Liver (tissue), 9 donors: Measurements from ENCODE around the gene CFAP100. TPM values are rescaled to one million over a fixed set of nuclear protein-coding genes. Genes with fewer than 3 reads are reported as not detected.
A peak's percentile ranks its signal among the peaks of the same experiment; 100 is the strongest.

Experiments used
- DNase-seq: peaks from one replicate; pipeline ENCODE4 v3.0.0-alpha.2; 2017; ENCODE audit warnings: low spot score
- H3K27ac ChIP-seq, 2 donors: one replicate each; pipeline ENCODE4 v1.7.0; 2013; ENCODE audit warnings: inconsistent platforms in 2 of 2, low read length in 2 of 2, control low read depth in 1 of 2, low read depth in 1 of 2, mild to moderate bottlenecking in 1 of 2
- H3K27me3 ChIP-seq, 4 donors: one replicate each; pipeline versions ENCODE4 v1.6.1 to v1.7.0; 2013; ENCODE audit warnings: low read length in 3 of 4, inconsistent platforms in 1 of 4, mild to moderate bottlenecking in 1 of 4, moderate library complexity in 1 of 4; ENCODE audit not compliant: control insufficient read depth in 4 of 4, insufficient read depth in 4 of 4
- H3K36me3 ChIP-seq, 4 donors: one replicate each; pipeline versions ENCODE4 v1.6.1 to v1.7.0; 2013; ENCODE audit warnings: low read length in 3 of 4, mild to moderate bottlenecking in 3 of 4, low read depth in 1 of 4, moderate library complexity in 1 of 4; ENCODE audit not compliant: control insufficient read depth in 4 of 4, insufficient read depth in 3 of 4
- H3K4me1 ChIP-seq, 4 donors: one replicate each; pipeline versions ENCODE4 v1.6.1 to v1.7.0; 2013; ENCODE audit warnings: low read length in 3 of 4, mild to moderate bottlenecking in 3 of 4, moderate library complexity in 1 of 4; ENCODE audit not compliant: control insufficient read depth in 4 of 4, insufficient read depth in 4 of 4
- H3K4me3 ChIP-seq, 3 donors: one replicate each; pipeline versions ENCODE4 v1.6.1 to v1.7.0; 2013; ENCODE audit warnings: low read length in 3 of 3, control low read depth in 1 of 3, low read depth in 1 of 3, mild to moderate bottlenecking in 1 of 3
- H3K9ac ChIP-seq, 2 donors: one replicate each; pipeline ENCODE4 v1.7.0; 2013; ENCODE audit warnings: low read length in 2 of 2, mild to moderate bottlenecking in 2 of 2, moderate library complexity in 2 of 2, control low read depth in 1 of 2, low read depth in 1 of 2
- H3K9me3 ChIP-seq, 4 donors: one replicate each; pipeline versions ENCODE4 v1.6.1 to v1.7.0; 2013; ENCODE audit warnings: low read length in 3 of 4; ENCODE audit not compliant: control insufficient read depth in 4 of 4
- EGR1 ChIP-seq, 2 donors: IDR thresholded peaks; 2 replicates each; pipeline ENCODE4 v1.6.1; 2016 to 2018; ENCODE audit warnings: antibody characterized with exemption in 2 of 2, low read depth in 2 of 2
- FOXA1 ChIP-seq: IDR thresholded peaks from 2 replicates; pipeline ENCODE4 v1.6.1; 2016; ENCODE audit warnings: antibody characterized with exemption
- FOXA2 ChIP-seq: IDR thresholded peaks from 2 replicates; pipeline ENCODE4 v1.6.1; 2016; ENCODE audit warnings: antibody characterized with exemption
- GABPA ChIP-seq, 2 donors: IDR thresholded peaks in 1 of 2; conservative IDR thresholded peaks in 1 of 2; 2 replicates each; pipeline ENCODE4 v1.6.1; 2016; ENCODE audit warnings: antibody characterized with exemption in 2 of 2, mild to moderate bottlenecking in 1 of 2, moderate library complexity in 1 of 2
- HNF4A ChIP-seq, 2 donors: conservative IDR thresholded peaks; 2 replicates each; pipeline ENCODE4 v1.6.1; 2016; ENCODE audit warnings: antibody characterized with exemption in 2 of 2, mild to moderate bottlenecking in 2 of 2
- HNF4G ChIP-seq: IDR thresholded peaks from 2 replicates; pipeline ENCODE4 v1.6.1; 2016; ENCODE audit warnings: antibody characterized with exemption
- JUND ChIP-seq, 2 donors: IDR thresholded peaks; 2 replicates each; pipeline ENCODE4 v1.6.1; 2016; ENCODE audit warnings: antibody characterized with exemption in 2 of 2
- MAX ChIP-seq: IDR thresholded peaks from 2 replicates; pipeline ENCODE4 v1.6.1; 2016; ENCODE audit warnings: antibody characterized with exemption
- NR2F2 ChIP-seq: IDR thresholded peaks from 2 replicates; pipeline ENCODE4 v1.6.1; 2016; ENCODE audit warnings: antibody characterized with exemption
- RAD21 ChIP-seq, 2 donors: IDR thresholded peaks; 2 replicates each; pipeline ENCODE4 v1.6.1; 2016; ENCODE audit warnings: antibody characterized with exemption in 2 of 2, mild to moderate bottlenecking in 2 of 2
- REST ChIP-seq: IDR thresholded peaks from 2 replicates; pipeline ENCODE4 v1.6.1; 2016; ENCODE audit warnings: antibody characterized with exemption, mild to moderate bottlenecking
- RXRA ChIP-seq, 2 donors: IDR thresholded peaks; 2 replicates each; pipeline ENCODE4 v1.6.1; 2017 to 2018; ENCODE audit warnings: antibody characterized with exemption in 2 of 2, mild to moderate bottlenecking in 1 of 2
- SP1 ChIP-seq: IDR thresholded peaks from 2 replicates; pipeline ENCODE4 v1.6.1; 2018; ENCODE audit warnings: antibody characterized with exemption, mild to moderate bottlenecking
- TAF1 ChIP-seq: conservative IDR thresholded peaks from 2 replicates; pipeline ENCODE4 v1.6.1; 2016; ENCODE audit warnings: antibody characterized with exemption, mild to moderate bottlenecking
- YY1 ChIP-seq: IDR thresholded peaks from 2 replicates; pipeline ENCODE4 v1.6.1; 2016; ENCODE audit warnings: antibody characterized with exemption, mild to moderate bottlenecking
- WGBS: extraction: QIAGEN DNeasy Blood & Tissue Kit; methylation state at CpG from one replicate; pipeline ENCODE4 v1.1.7; 2013; 5-methylcytosine and 5-hydroxymethylcytosine counted together
- polyA plus RNA-seq, 2 donors: library from polyadenylated mRNA; stranded (reverse) in 1 of 2; unstranded in 1 of 2; fragments of 200-250 nt in 1 of 2; fragments of >200 nt in 1 of 2; fragmentation: Nextera tagmentation in 1 of 2; extraction: Ambion mirVana in 1 of 2; gene quantifications; one replicate each; pipeline versions ENCODE4 v1.2.1 to v1.2.3, GENCODE V29; 2013 to 2015
- total RNA-seq, 2 donors: library from RNA; depleted of rRNA; stranded (reverse); fragments of >200 nt; gene quantifications; one replicate each; pipeline ENCODE4 v1.2.3, GENCODE V29; 2014
- TF ChIP-seq, protein P1 (sequence below): IDR thresholded peaks from 2 replicates; pipeline ENCODE4 v1.6.1; 2016; ENCODE audit warnings: antibody characterized with exemption
- TF ChIP-seq, protein P2 (sequence below): fragments of 150-350 bp; IDR thresholded peaks from 2 replicates; pipeline ENCODE4 v1.5.1; 2017; ENCODE audit warnings: improper control_type of control experiment, low read depth, low read length; ENCODE audit not compliant: missing input control
- TF ChIP-seq, protein P3 (sequence below): IDR thresholded peaks from 2 replicates; pipeline ENCODE4 v1.6.1; 2016; ENCODE audit warnings: antibody characterized with exemption
- donor health status: healthy.
- donor health status: healthy.
- donor health status: healthy.
- donor health status: healthy.
- donor health status: healthy.

CFAP100 gene
- total and polyA plus RNA-seq, 4 donors: not detected

DNA sequence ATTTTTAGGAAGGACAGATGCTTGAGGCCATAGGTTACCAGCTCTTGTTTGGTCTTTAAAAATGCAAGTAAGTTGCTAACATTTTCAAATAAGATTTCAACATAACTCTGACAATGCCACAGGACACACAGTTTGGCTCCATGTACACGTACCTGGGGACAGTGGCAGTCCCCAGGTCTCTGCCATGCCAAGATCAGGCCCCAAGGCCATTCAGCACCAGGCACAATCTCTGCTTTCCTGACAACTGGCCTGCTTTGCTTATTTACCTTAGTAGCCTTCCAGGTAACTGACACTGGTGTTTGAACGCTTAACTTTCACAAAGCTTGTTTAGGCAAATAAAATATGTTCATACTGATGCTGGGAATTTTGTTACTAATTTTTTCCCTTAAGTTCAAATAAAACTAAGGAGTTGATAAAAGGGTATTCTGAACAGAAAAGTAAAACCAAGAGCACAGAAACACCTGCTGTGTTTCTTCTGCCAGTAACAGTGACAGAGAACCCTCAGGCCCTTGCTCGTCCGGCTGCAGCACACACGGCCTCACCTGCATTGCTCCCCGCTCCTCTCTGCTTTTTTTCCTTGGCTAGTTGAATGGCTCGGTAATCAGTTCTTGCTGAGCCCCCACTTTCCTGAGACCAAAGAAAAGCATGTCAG lies 64.5 kb downstream of the CFAP100 start:
- 54% methylated on average over 7 of the region's 7 CpGs for WGBS
- H3K4me3 ChIP-seq: no peak overlapping the region
- peaks cover 9 to 50% (median 40%) of the 10 kb centered on the region in 4 donors for H3K4me1 ChIP-seq
- TF ChIP-seq REST (peak; percentile 74), FOXA1 (peak; percentile 93), HNF4A (conservative IDR thresholded peaks at IDR 0.05) (peak; percentile 78 to 90), HNF4G (no peak), JUND (IDR thresholded peaks at IDR 0.05) (peak; percentile 49 to 79), SP1 (peak; percentile 85), FOXA2 (peak; percentile 96), MAX (peak; percentile 79), NR2F2 (no peak), GABPA (IDR thresholded peaks at IDR 0.05 in 1 of 2, conservative IDR thresholded peaks at IDR 0.05 in 1 of 2) (no peak), RXRA (IDR thresholded peaks at IDR 0.05) (peak; percentile 86 to 95), RAD21 (IDR thresholded peaks at IDR 0.05) (peak; percentile 46 to 49), EGR1 (IDR thresholded peaks at IDR 0.05; ENCODE audit: low read depth in 2 of 2) (no peak), TAF1 (no peak), YY1 (peak; percentile 90)
- TF ChIP-seq, protein P1, sequence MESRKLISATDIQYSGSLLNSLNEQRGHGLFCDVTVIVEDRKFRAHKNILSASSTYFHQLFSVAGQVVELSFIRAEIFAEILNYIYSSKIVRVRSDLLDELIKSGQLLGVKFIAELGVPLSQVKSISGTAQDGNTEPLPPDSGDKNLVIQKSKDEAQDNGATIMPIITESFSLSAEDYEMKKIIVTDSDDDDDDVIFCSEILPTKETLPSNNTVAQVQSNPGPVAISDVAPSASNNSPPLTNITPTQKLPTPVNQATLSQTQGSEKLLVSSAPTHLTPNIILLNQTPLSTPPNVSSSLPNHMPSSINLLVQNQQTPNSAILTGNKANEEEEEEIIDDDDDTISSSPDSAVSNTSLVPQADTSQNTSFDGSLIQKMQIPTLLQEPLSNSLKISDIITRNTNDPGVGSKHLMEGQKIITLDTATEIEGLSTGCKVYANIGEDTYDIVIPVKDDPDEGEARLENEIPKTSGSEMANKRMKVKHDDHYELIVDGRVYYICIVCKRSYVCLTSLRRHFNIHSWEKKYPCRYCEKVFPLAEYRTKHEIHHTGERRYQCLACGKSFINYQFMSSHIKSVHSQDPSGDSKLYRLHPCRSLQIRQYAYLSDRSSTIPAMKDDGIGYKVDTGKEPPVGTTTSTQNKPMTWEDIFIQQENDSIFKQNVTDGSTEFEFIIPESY: peak; percentile 60
- TF ChIP-seq, protein P2, sequence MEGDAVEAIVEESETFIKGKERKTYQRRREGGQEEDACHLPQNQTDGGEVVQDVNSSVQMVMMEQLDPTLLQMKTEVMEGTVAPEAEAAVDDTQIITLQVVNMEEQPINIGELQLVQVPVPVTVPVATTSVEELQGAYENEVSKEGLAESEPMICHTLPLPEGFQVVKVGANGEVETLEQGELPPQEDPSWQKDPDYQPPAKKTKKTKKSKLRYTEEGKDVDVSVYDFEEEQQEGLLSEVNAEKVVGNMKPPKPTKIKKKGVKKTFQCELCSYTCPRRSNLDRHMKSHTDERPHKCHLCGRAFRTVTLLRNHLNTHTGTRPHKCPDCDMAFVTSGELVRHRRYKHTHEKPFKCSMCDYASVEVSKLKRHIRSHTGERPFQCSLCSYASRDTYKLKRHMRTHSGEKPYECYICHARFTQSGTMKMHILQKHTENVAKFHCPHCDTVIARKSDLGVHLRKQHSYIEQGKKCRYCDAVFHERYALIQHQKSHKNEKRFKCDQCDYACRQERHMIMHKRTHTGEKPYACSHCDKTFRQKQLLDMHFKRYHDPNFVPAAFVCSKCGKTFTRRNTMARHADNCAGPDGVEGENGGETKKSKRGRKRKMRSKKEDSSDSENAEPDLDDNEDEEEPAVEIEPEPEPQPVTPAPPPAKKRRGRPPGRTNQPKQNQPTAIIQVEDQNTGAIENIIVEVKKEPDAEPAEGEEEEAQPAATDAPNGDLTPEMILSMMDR: no peak
- TF ChIP-seq, protein P3, sequence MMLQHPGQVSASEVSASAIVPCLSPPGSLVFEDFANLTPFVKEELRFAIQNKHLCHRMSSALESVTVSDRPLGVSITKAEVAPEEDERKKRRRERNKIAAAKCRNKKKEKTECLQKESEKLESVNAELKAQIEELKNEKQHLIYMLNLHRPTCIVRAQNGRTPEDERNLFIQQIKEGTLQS: peak; percentile 9
- H3K9me3 ChIP-seq: no peaks in the 10 kb centered on the region
- peak overlapping the region; percentile 52 to 92 for H3K27ac ChIP-seq
- no peaks in the 10 kb centered on the region for H3K27me3 ChIP-seq
- no peak for DNase-seq
- H3K36me3 ChIP-seq: peaks cover 7 to 39% (median 28%) of the 10 kb centered on the region in 4 donors
- no peak overlapping the region for H3K9ac ChIP-seq
